Dendritic cell treated with granulocyte-macrophage colony-stimulating factor and Interleukin-4, amounts not matched to agents 40 ng/mL and 50 ng/mL, for 4 days (primary cell): Measurements from ENCODE around the gene FCAR.
"Not testable (repeated sequence)": the region's sequence is repeated elsewhere in the genome, so short reads cannot be mapped to it uniquely, and the experiment has no call there.

Experiments used
- H3K27ac Mint-ChIP-seq: one replicate; pipeline ENCODE4 v1.8.0; 2022; ENCODE audit warnings: mild to moderate bottlenecking, mixed read lengths
- H3K27me3 Mint-ChIP-seq: one replicate; pipeline ENCODE4 v1.8.0; 2022; ENCODE audit warnings: mild to moderate bottlenecking, mixed read lengths
- H3K36me3 Mint-ChIP-seq: one replicate; pipeline ENCODE4 v1.8.0; 2022; ENCODE audit warnings: low read depth, mixed read lengths
- H3K4me1 Mint-ChIP-seq: one replicate; pipeline ENCODE4 v1.8.0; 2022; ENCODE audit warnings: low read depth, mixed read lengths
- H3K4me3 Mint-ChIP-seq: one replicate; pipeline ENCODE4 v1.8.0; 2022; ENCODE audit warnings: mild to moderate bottlenecking, moderate library complexity, mixed read lengths
- H3K9me3 Mint-ChIP-seq: one replicate; pipeline ENCODE4 v1.8.0; 2022; ENCODE audit warnings: mixed read lengths
- intact Hi-C: fragments of 100-400 bp; cut with micrococcal nuclease; formaldehyde crosslinking; loops from one replicate; pipeline ENCODE4 v1.15.0; 2022

Gene FCAR

GRCh38 chr19:54939538-54939937 is 65.5 kb downstream of the FCAR start:
- H3K9me3 Mint-ChIP-seq, H3K36me3 Mint-ChIP-seq, H3K27ac Mint-ChIP-seq, H3K4me3 Mint-ChIP-seq, H3K4me1 Mint-ChIP-seq, intact Hi-C loops: not testable (repeated sequence)
- peaks cover 53% of the 10 kb centered on the region for H3K27me3 Mint-ChIP-seq
